Chondrocyte (in vitro differentiated cells): Measurements from ENCODE around the gene GPR61. TPM values are rescaled to one million over a fixed set of nuclear protein-coding genes. Genes with fewer than 3 reads are reported as not detected.

ENCODE experiments used
- DNase-seq: peaks from one replicate; pipeline ENCODE4 v3.0.0; 2021; ENCODE audit warnings: mixed read lengths, low spot score
- H3K27ac Mint-ChIP-seq: one replicate; pipeline ENCODE4 v1.8.0; 2021; ENCODE audit warnings: mild to moderate bottlenecking, moderate library complexity, mixed read lengths; ENCODE audit not compliant: unreplicated experiment
- H3K27me3 Mint-ChIP-seq: 2 replicates; pipeline ENCODE4 v1.8.0; 2021; ENCODE audit warnings: low read depth, mixed read lengths
- H3K36me3 Mint-ChIP-seq: 2 replicates; pipeline ENCODE4 v1.8.0; 2021; ENCODE audit warnings: low read depth, mixed read lengths
- H3K4me1 Mint-ChIP-seq: 2 replicates; pipeline ENCODE4 v1.8.0; 2021; ENCODE audit warnings: low read depth, mild to moderate bottlenecking, mixed read lengths
- H3K4me3 Mint-ChIP-seq: one replicate; pipeline ENCODE4 v1.8.0; 2021; ENCODE audit warnings: mild to moderate bottlenecking, moderate library complexity, mixed read lengths; ENCODE audit not compliant: unreplicated experiment
- H3K9me3 Mint-ChIP-seq: 2 replicates; pipeline ENCODE4 v1.8.0; 2021; ENCODE audit warnings: low read depth, mixed read lengths
- CTCF ChIP-seq: fragments of 200-600 bp; sonication (generic); IDR thresholded peaks from 2 replicates; pipeline ENCODE4 v1.5.0; 2021; ENCODE audit warnings: antibody characterized with exemption, mild to moderate bottlenecking, moderate library complexity
- total RNA-seq: library from RNA; stranded (reverse); gene quantifications from 3 replicates; pipeline ENCODE4 v1.2.1, GENCODE V29; 2021

GPR61 gene
- total RNA-seq, 1 donor from 2014 or later, result not detected

- H3K9me3 Mint-ChIP-seq, result no peaks in the 10 kb centered on the region
- TF ChIP-seq CTCF, result no peak
- H3K27me3 Mint-ChIP-seq, result no peaks in the 10 kb centered on the region
- H3K4me1 Mint-ChIP-seq, result peaks cover 49% of the 10 kb centered on the region
- H3K36me3 Mint-ChIP-seq, result no peaks in the 10 kb centered on the region
- no peak overlapping the region for H3K4me3 Mint-ChIP-seq
- no peak for DNase-seq
- peak overlapping the region; percentile 0 for H3K27ac Mint-ChIP-seq
These were observed 24.7 kb downstream of the GPR61 start for GRCh38 chr1:109564194-109564878.

- no peak overlapping the region for H3K4me3 Mint-ChIP-seq
- H3K27me3 Mint-ChIP-seq, result no peaks in the 10 kb centered on the region
- no peak for DNase-seq
- H3K36me3 Mint-ChIP-seq, result no peaks in the 10 kb centered on the region
- TF ChIP-seq CTCF, result no peak
- peaks cover 44% of the 10 kb centered on the region for H3K4me1 Mint-ChIP-seq
- no peaks in the 10 kb centered on the region for H3K9me3 Mint-ChIP-seq
- H3K27ac Mint-ChIP-seq, result peak overlapping the region; percentile 13
These were observed 25.6 kb downstream of the GPR61 start for GRCh38 chr1:109565241-109565640.

- Mint-ChIP-seq H3K4me1 (peaks cover 39% of the 10 kb centered on the region), H3K9me3 (no peaks in the 10 kb centered on the region), H3K36me3 (no peaks in the 10 kb centered on the region), H3K27ac (no peak overlapping the region), H3K27me3 (no peaks in the 10 kb centered on the region), H3K4me3 (no peak overlapping the region)
- no peak for DNase-seq
- no peak for TF ChIP-seq CTCF
These were observed 27.3 kb downstream of the GPR61 start for GRCh38 chr1:109566982-109567381.

GRCh38 chr1:109567877-109568672, 28.4 kb downstream of the GPR61 start:
- no peak for DNase-seq
- Mint-ChIP-seq H3K27me3 (no peaks in the 10 kb centered on the region), H3K4me3 (no peak overlapping the region), H3K9me3 (no peaks in the 10 kb centered on the region), H3K36me3 (no peaks in the 10 kb centered on the region), H3K27ac (no peak overlapping the region), H3K4me1 (peaks cover 39% of the 10 kb centered on the region)
- TF ChIP-seq CTCF, result no peak

GRCh38 chr1:109569323-109569722, 29.7 kb downstream of the GPR61 start:
- Mint-ChIP-seq H3K27ac (no peak overlapping the region), H3K27me3 (no peaks in the 10 kb centered on the region), H3K36me3 (no peaks in the 10 kb centered on the region), H3K4me1 (peaks cover 30% of the 10 kb centered on the region), H3K9me3 (no peaks in the 10 kb centered on the region), H3K4me3 (no peak overlapping the region)
- TF ChIP-seq CTCF, result no peak
- DNase-seq, result no peak
